ENCODE data around the gene ZNF574. TPM values are rescaled to one million over a fixed set of nuclear protein-coding genes. Genes with fewer than 3 reads are reported as not detected.

Gene ZNF574
- total RNA-seq, 1 experiment from 2014 or later, result 27.5 TPM

GRCh38 chr19:42078058-42078457, 2.1 kb downstream of the ZNF574 start:
- no peaks in the 10 kb centered on the region for H3K9me3 ChIP-seq (ENCODE audit: low read depth, low read length, poor library complexity, severe bottlenecking)
- H3K27me3 ChIP-seq (replicated peaks; ENCODE audit: insufficient read depth, low read depth, low read length, poor library complexity), result no peaks in the 10 kb centered on the region
- H3K27ac ChIP-seq (ENCODE audit: low read depth, low read length, poor library complexity, severe bottlenecking), result no peak overlapping the region
- ChIA-PET CTCF (no interaction called here), POLR2A (ENCODE audit: low non-redundant PET) (no interaction called here)
- intact Hi-C loops (cut with micrococcal nuclease; ENCODE audit: unreplicated experiment), result no loop called here
- peaks cover 47% of the 10 kb centered on the region for H3K36me3 ChIP-seq (ENCODE audit: insufficient read depth, low read length, poor library complexity, severe bottlenecking)
- no peak for TF ChIP-seq EZH2 (IDR thresholded peaks at IDR 0.05; ENCODE audit: borderline replicate concordance, low read depth, low read length, poor library complexity, severe bottlenecking)
- no peak for TF ChIP-seq CTCF (conservative IDR thresholded peaks at IDR 0.05; ENCODE audit: low read depth, low read length)
- no TSS peak for BruUV-seq (replicated peaks)
- DNase-seq (ENCODE audit: low spot score), result no peak
- no peak overlapping the region for H3K4me3 ChIP-seq (ENCODE audit: low read depth, low read length, poor library complexity, severe bottlenecking)
- H3K4me1 ChIP-seq (ENCODE audit: insufficient read depth, low read length, poor library complexity, severe bottlenecking), result peaks cover 16% of the 10 kb centered on the region

- BruUV-seq (replicated peaks), result no TSS peak
- H3K4me1 ChIP-seq (ENCODE audit: insufficient read depth, low read length, poor library complexity, severe bottlenecking), result peaks cover 16% of the 10 kb centered on the region
- CTCF ChIA-PET, result no interaction called here
- no peak overlapping the region for H3K27ac ChIP-seq (ENCODE audit: low read depth, low read length, poor library complexity, severe bottlenecking)
- no peak for TF ChIP-seq EZH2 (IDR thresholded peaks at IDR 0.05; ENCODE audit: borderline replicate concordance, low read depth, low read length, poor library complexity, severe bottlenecking)
- no peak for TF ChIP-seq CTCF (conservative IDR thresholded peaks at IDR 0.05; ENCODE audit: low read depth, low read length)
- POLR2A ChIA-PET (ENCODE audit: low non-redundant PET), result no interaction called here
- no peak for DNase-seq (ENCODE audit: low spot score)
- peaks cover 47% of the 10 kb centered on the region for H3K36me3 ChIP-seq (ENCODE audit: insufficient read depth, low read length, poor library complexity, severe bottlenecking)
- no peaks in the 10 kb centered on the region for H3K27me3 ChIP-seq (replicated peaks; ENCODE audit: insufficient read depth, low read depth, low read length, poor library complexity)
- no peaks in the 10 kb centered on the region for H3K9me3 ChIP-seq (ENCODE audit: low read depth, low read length, poor library complexity, severe bottlenecking)
- H3K4me3 ChIP-seq (ENCODE audit: low read depth, low read length, poor library complexity, severe bottlenecking), result no peak overlapping the region
- intact Hi-C loops (cut with micrococcal nuclease; ENCODE audit: unreplicated experiment), result no loop called here
Observed at GRCh38 chr19:42078538-42079275, 2.7 kb downstream of the ZNF574 start.

- ChIA-PET POLR2A (ENCODE audit: low non-redundant PET) (no interaction called here), CTCF (no interaction called here)
- H3K4me3 ChIP-seq (ENCODE audit: low read depth, low read length, poor library complexity, severe bottlenecking), result no peak overlapping the region
- H3K36me3 ChIP-seq (ENCODE audit: insufficient read depth, low read length, poor library complexity, severe bottlenecking), result peaks cover 47% of the 10 kb centered on the region
- DNase-seq (ENCODE audit: low spot score), result no peak
- BruUV-seq (replicated peaks), result no TSS peak
- H3K9me3 ChIP-seq (ENCODE audit: low read depth, low read length, poor library complexity, severe bottlenecking), result no peaks in the 10 kb centered on the region
- TF ChIP-seq EZH2 (IDR thresholded peaks at IDR 0.05; ENCODE audit: borderline replicate concordance, low read depth, low read length, poor library complexity, severe bottlenecking) (no peak), CTCF (conservative IDR thresholded peaks at IDR 0.05; ENCODE audit: low read depth, low read length) (no peak)
- no peak overlapping the region for H3K27ac ChIP-seq (ENCODE audit: low read depth, low read length, poor library complexity, severe bottlenecking)
- intact Hi-C loops (cut with micrococcal nuclease; ENCODE audit: unreplicated experiment), result no loop called here
- no peaks in the 10 kb centered on the region for H3K27me3 ChIP-seq (replicated peaks; ENCODE audit: insufficient read depth, low read depth, low read length, poor library complexity)
- peaks cover 16% of the 10 kb centered on the region for H3K4me1 ChIP-seq (ENCODE audit: insufficient read depth, low read length, poor library complexity, severe bottlenecking)
Observed at GRCh38 chr19:42079276-42079669, 3.3 kb downstream of the ZNF574 start.
